IMR-90 (cell line): ENCODE data around the gene HSPA9. TPM values are rescaled to one million over a fixed set of nuclear protein-coding genes. Genes with fewer than 3 reads are reported as not detected.

Source experiments
- ATAC-seq: fragments of 200-7000 bp; cut with Tn5 transposase; 2 replicates; pipeline ENCODE4 v1.9.1; 2020; ENCODE audit warnings: low read depth, mild to moderate bottlenecking, moderate library complexity
- BruUV-seq: library from RNA; stranded (reverse); fragments of 400-500 nt; replicated peaks from 2 replicates; lab custom pipeline; 2021; lab: Mats Ljungman, UMichigan
- CTCF ChIA-PET: fragments of 300-600 bp; formaldehyde crosslinking; extraction: SDS; loops from one replicate; lab custom pipeline; 2021; ENCODE audit warnings: antibody characterized with exemption; lab: Yijun Ruan, JAX
- POLR2A ChIA-PET: fragments of 300-600 bp; sonication (Branson Sonifier 250); formaldehyde crosslinking; loops from one replicate; lab custom pipeline; 2022; ENCODE audit warnings: antibody characterized with exemption; ENCODE audit not compliant: unreplicated experiment; lab: Charles Lee
- DNase-seq: peaks from one replicate; pipeline ENCODE4 v3.0.0; 2013
- H2AFZ ChIP-seq: replicated peaks from 2 replicates; pipeline ENCODE3; 2013; ENCODE audit warnings: low read length, mild to moderate bottlenecking; ENCODE audit not compliant: poor library complexity
- H2AK5ac ChIP-seq: 2 replicates; pipeline ENCODE4 v1.6.1; 2013; ENCODE audit warnings: low read depth, low read length, inconsistent platforms
- H2AK9ac ChIP-seq: replicated peaks from 2 replicates; pipeline ENCODE3; 2013; ENCODE audit warnings: mild to moderate bottlenecking, low read depth, low read length, moderate library complexity; ENCODE audit not compliant: poor library complexity
- H2BK120ac ChIP-seq: 2 replicates; pipeline ENCODE4 v1.6.1; 2013; ENCODE audit warnings: low read depth, low read length, inconsistent platforms
- H2BK15ac ChIP-seq: 3 replicates; pipeline ENCODE4 v1.6.1; 2013; ENCODE audit warnings: low read depth, low read length, inconsistent platforms
- H2BK20ac ChIP-seq: 2 replicates; pipeline ENCODE4 v1.6.1; 2013; ENCODE audit warnings: low read depth, mild to moderate bottlenecking, inconsistent platforms, low read length, moderate library complexity
- H2BK5ac ChIP-seq: 2 replicates; pipeline ENCODE4 v1.6.1; 2013; ENCODE audit warnings: mild to moderate bottlenecking, low read depth, low read length, inconsistent platforms; ENCODE audit not compliant: poor library complexity, severe bottlenecking
- H3K14ac ChIP-seq: replicated peaks from 2 replicates; pipeline ENCODE4 v1.6.1; 2013; ENCODE audit warnings: low read depth, low read length, inconsistent platforms
- H3K18ac ChIP-seq: 2 replicates; pipeline ENCODE4 v1.6.1; 2013; ENCODE audit warnings: low read depth, low read length, control low read depth
- H3K23ac ChIP-seq: 2 replicates; pipeline ENCODE4 v1.6.1; 2013; ENCODE audit warnings: low read depth, low read length, inconsistent platforms
- H3K27ac ChIP-seq: 2 replicates; pipeline ENCODE4 v1.5.1; 2013; ENCODE audit warnings: mild to moderate bottlenecking, control low read depth, low read length; ENCODE audit not compliant: insufficient read depth
- H3K27me3 ChIP-seq: 2 replicates; pipeline ENCODE4 v1.6.1; 2013; ENCODE audit warnings: low read length; ENCODE audit not compliant: control insufficient read depth, insufficient read depth
- H3K36me3 ChIP-seq: 2 replicates; pipeline ENCODE4 v1.6.1; 2013; ENCODE audit warnings: low read length, mixed read lengths; ENCODE audit not compliant: control insufficient read depth, insufficient read depth
- H3K4ac ChIP-seq: 2 replicates; pipeline ENCODE4 v1.6.1; 2013; ENCODE audit warnings: low read depth, low read length, inconsistent platforms
- H3K4me1 ChIP-seq: 2 replicates; pipeline ENCODE4 v1.6.1; 2013; ENCODE audit warnings: low read length, mixed read lengths; ENCODE audit not compliant: control insufficient read depth, insufficient read depth
- H3K4me2 ChIP-seq: 2 replicates; pipeline ENCODE4 v1.6.1; 2013; ENCODE audit warnings: low read depth, mild to moderate bottlenecking, control low read depth, low read length, moderate library complexity
- H3K4me3 ChIP-seq: 2 replicates; pipeline ENCODE4 v1.5.1; 2013; ENCODE audit warnings: low read depth, mild to moderate bottlenecking, control low read depth, low read length, moderate library complexity; ENCODE audit not compliant: insufficient read depth
- H3K56ac ChIP-seq: 2 replicates; pipeline ENCODE4 v1.6.1; 2013; ENCODE audit warnings: low read length, inconsistent platforms; ENCODE audit not compliant: insufficient read depth; ENCODE audit errors: extremely low read depth
- H3K79me1 ChIP-seq, 2 experiments: 2 replicates each; pipeline ENCODE4 v1.6.1; 2013; ENCODE audit warnings: low read length in 2 of 2, inconsistent platforms in 1 of 2, low read depth in 1 of 2
- H3K9ac ChIP-seq: 2 replicates; pipeline ENCODE4 v1.6.1; 2013; ENCODE audit warnings: low read depth, low read length, control low read depth
- H3K9me1 ChIP-seq: 2 replicates; pipeline ENCODE4 v1.6.1; 2013; ENCODE audit warnings: low read length, inconsistent platforms; ENCODE audit not compliant: insufficient read depth
- H3K9me3 ChIP-seq: 2 replicates; pipeline ENCODE4 v1.6.1; 2013; ENCODE audit warnings: low read length; ENCODE audit not compliant: control insufficient read depth, insufficient read depth
- H4K20me1 ChIP-seq: 2 replicates; pipeline ENCODE4 v1.6.1; 2013; ENCODE audit warnings: low read length, inconsistent platforms; ENCODE audit not compliant: insufficient read depth
- H4K5ac ChIP-seq: 2 replicates; pipeline ENCODE4 v1.6.1; 2013; ENCODE audit warnings: mild to moderate bottlenecking, low read depth, low read length, control low read depth
- H4K8ac ChIP-seq, 2 experiments: 2 replicates each; pipeline ENCODE4 v1.6.1; 2013; ENCODE audit warnings: low read depth in 2 of 2, low read length in 2 of 2, control low read depth in 1 of 2, inconsistent platforms in 1 of 2
- H4K91ac ChIP-seq: 2 replicates; pipeline ENCODE4 v1.6.1; 2013; ENCODE audit warnings: low read depth, low read length, inconsistent platforms; ENCODE audit not compliant: insufficient read depth
- BHLHE40 ChIP-seq: fragments of 150-350 bp; IDR thresholded peaks from 2 replicates; pipeline ENCODE4 v1.6.1; 2016; ENCODE audit warnings: mild to moderate bottlenecking, low read depth, low read length
- CEBPB ChIP-seq: IDR thresholded peaks from 2 replicates; pipeline ENCODE4 v1.6.1; 2012; ENCODE audit warnings: low read depth, low read length, improper control_type of control experiment
- CHD1 ChIP-seq: IDR thresholded peaks from 2 replicates; pipeline ENCODE4 v1.6.1; 2012; ENCODE audit warnings: low read depth, low read length, improper control_type of control experiment
- CTCF ChIP-seq: conservative IDR thresholded peaks from 2 replicates; pipeline ENCODE4 v1.5.1; 2012; ENCODE audit warnings: mild to moderate bottlenecking, low read depth, low read length, improper control_type of control experiment
- ELK1 ChIP-seq: fragments of 150-350 bp; IDR thresholded peaks from 2 replicates; pipeline ENCODE4 v1.6.1; 2016; ENCODE audit warnings: low read depth, mild to moderate bottlenecking, low read length, moderate library complexity, borderline replicate concordance
- FOS ChIP-seq: fragments of 150-350 bp; IDR thresholded peaks from 2 replicates; pipeline ENCODE4 v1.6.1; 2016; ENCODE audit warnings: low read depth, low read length
- MAFK ChIP-seq: IDR thresholded peaks from 2 replicates; pipeline ENCODE4 v1.6.1; 2012; ENCODE audit warnings: low read depth, low read length, improper control_type of control experiment
- MAZ ChIP-seq: IDR thresholded peaks from 2 replicates; pipeline ENCODE4 v1.6.1; 2012; ENCODE audit warnings: low read depth, mild to moderate bottlenecking, low read length, improper control_type of control experiment, moderate library complexity, borderline replicate concordance
- MXI1 ChIP-seq: IDR thresholded peaks from 2 replicates; pipeline ENCODE4 v1.6.1; 2012; ENCODE audit warnings: low read depth, mild to moderate bottlenecking, low read length, moderate library complexity, borderline replicate concordance
- NFE2L2 ChIP-seq: fragments of 150-350 bp; IDR thresholded peaks from 2 replicates; pipeline ENCODE4 v1.6.1; 2016; ENCODE audit warnings: low read depth, mild to moderate bottlenecking, low read length
- POLR2A ChIP-seq: IDR thresholded peaks from 2 replicates; pipeline ENCODE4 v1.6.1; 2012; ENCODE audit warnings: mild to moderate bottlenecking, low read depth, low read length
- RAD21 ChIP-seq: IDR thresholded peaks from 2 replicates; pipeline ENCODE4 v1.6.1; 2012; ENCODE audit warnings: low read length, improper control_type of control experiment
- RCOR1 ChIP-seq: IDR thresholded peaks from 2 replicates; pipeline ENCODE4 v1.6.1; 2012; ENCODE audit warnings: mild to moderate bottlenecking, low read length, improper control_type of control experiment; ENCODE audit not compliant: insufficient replicate concordance
- RFX5 ChIP-seq: IDR thresholded peaks from 2 replicates; pipeline ENCODE4 v1.8.0; 2012; ENCODE audit warnings: low read depth, mild to moderate bottlenecking, low read length, moderate library complexity
- USF2 ChIP-seq: fragments of 150-350 bp; IDR thresholded peaks from 2 replicates; pipeline ENCODE4 v1.6.1; 2017; ENCODE audit warnings: mild to moderate bottlenecking, antibody characterized with exemption, low read length, low read depth
- WGBS, 2 experiments: methylation state at CpG; one replicate each; pipeline versions ENCODE4 v1.1.5 to v1.1.7; 2013; ENCODE audit warnings: missing lambda C conversion rate in 2 of 2; ENCODE audit not compliant: insufficient read length in 1 of 2; ENCODE audit errors: extremely low coverage in 2 of 2; 5-methylcytosine and 5-hydroxymethylcytosine counted together
- dilution Hi-C: fragments of 300-500 bp; cut with HindIII; formaldehyde crosslinking; loops from one replicate; pipeline ENCODE4 v1.14.3; 2018; ENCODE audit warnings: low sequenced_read_pairs; ENCODE audit not compliant: unreplicated experiment
- in situ Hi-C: fragments of 300-500 bp; cut with MboI; formaldehyde crosslinking; loops from 3 replicates; pipeline ENCODE4 v1.14.3; 2019; ENCODE audit warnings: low sequenced_read_pairs, inconsistent platforms, mixed read lengths
- intact Hi-C: fragments of 100-400 bp; cut with micrococcal nuclease; formaldehyde crosslinking; loops from 2 replicates; pipeline ENCODE4 v1.10.0; 2022
- polyA plus RNA-seq, 3 experiments: library from polyadenylated mRNA; depleted of rRNA; stranded (reverse); fragments of >200 nt; gene quantifications; 2 replicates each; pipeline ENCODE4 v1.2.3, GENCODE V29; 2012; ENCODE audit warnings: low replicate concordance in 1 of 3
- total RNA-seq: library from RNA; depleted of rRNA; stranded (reverse); fragments of >200 nt; gene quantifications from 2 replicates; pipeline ENCODE4 v1.2.3, GENCODE V29; 2012

The HSPA9 gene
- total and polyA plus RNA-seq, 2 of the 4 experiments (the other 2 are of a cell fraction): 157 to 472 TPM

GRCh38 chr5:138583984-138584637 lies 8.9 kb upstream of the HSPA9 start:
- Histone ChIP-seq H4K5ac (no peak overlapping the region), H3K18ac (no peak overlapping the region), H3K4me1 (no peaks in the 10 kb centered on the region), H2BK5ac (no peak overlapping the region), H2BK20ac (no peak overlapping the region), H2AK5ac (no peak overlapping the region), H3K14ac (no peak overlapping the region), H3K27me3 (peaks cover 18% of the 10 kb centered on the region), H2BK120ac (no peak overlapping the region), H3K56ac (no peak overlapping the region), H3K36me3 (no peaks in the 10 kb centered on the region), H3K23ac (no peak overlapping the region), H2AFZ (no peak overlapping the region), H3K4ac (no peak overlapping the region), H4K91ac (no peak overlapping the region), H3K4me3 (no peak overlapping the region), H3K9ac (no peak overlapping the region), H4K8ac (no peak overlapping the region), H3K79me1 (no peaks in the 10 kb centered on the region), H3K4me2 (no peak overlapping the region), H2AK9ac (no peak overlapping the region), H4K20me1 (no peaks in the 10 kb centered on the region), H2BK15ac (no peak overlapping the region), H3K9me3 (no peaks in the 10 kb centered on the region), H3K9me1 (no peaks in the 10 kb centered on the region), H3K27ac (no peak overlapping the region)
- WGBS, 2 experiments: no CpG with 5 or more reads among the region's 8 CpGs
- in situ Hi-C loops (no loop called here), intact Hi-C loops (no loop called here), dilution Hi-C loops (no loop called here)
- ChIA-PET CTCF (no interaction called here), POLR2A (no interaction called here)
- DNase-seq (no peak), ATAC-seq (no peak)
- TF ChIP-seq BHLHE40 (no peak), CHD1 (no peak), CEBPB (no peak), MAZ (no peak), MXI1 (no peak), CTCF (no peak), NFE2L2 (no peak), USF2 (no peak), RFX5 (no peak), MAFK (no peak), POLR2A (no peak), RCOR1 (no peak), RAD21 (no peak), FOS (no peak), ELK1 (no peak)
- BruUV-seq: no TSS peak
